OCI-LY7 (cell line): ENCODE results near the gene PCNX1.

Experiments used
- CTCF ChIP-seq: fragments of 200-600 bp; sonication (generic); conservative IDR thresholded peaks from 2 replicates; pipeline ENCODE4 v1.5.1; 2014; ENCODE audit warnings: mild to moderate bottlenecking, antibody characterized with exemption, low read length, moderate library complexity, mixed read lengths
- EZH2phosphoT487 ChIP-seq: fragments of 200-600 bp; sonication (generic); IDR thresholded peaks from 2 replicates; pipeline ENCODE4 v1.6.1; 2018; ENCODE audit warnings: low read depth, borderline replicate concordance, mild to moderate bottlenecking, mixed run types, antibody characterized with exemption, low read length, moderate library complexity, mixed read lengths

- TF ChIP-seq CTCF (no peak), EZH2phosphoT487 (no peak)
Observed at GRCh38 chr14:71000091-71000490, 92.8 kb downstream of the PCNX1 start.
